ENCODE data around the gene TRMO. TPM values are rescaled to one million over a fixed set of nuclear protein-coding genes. Genes with fewer than 3 reads are reported as not detected.

Gene TRMO
- total RNA-seq, 1 donor from 2014 or later: 6.0 TPM

DNA sequence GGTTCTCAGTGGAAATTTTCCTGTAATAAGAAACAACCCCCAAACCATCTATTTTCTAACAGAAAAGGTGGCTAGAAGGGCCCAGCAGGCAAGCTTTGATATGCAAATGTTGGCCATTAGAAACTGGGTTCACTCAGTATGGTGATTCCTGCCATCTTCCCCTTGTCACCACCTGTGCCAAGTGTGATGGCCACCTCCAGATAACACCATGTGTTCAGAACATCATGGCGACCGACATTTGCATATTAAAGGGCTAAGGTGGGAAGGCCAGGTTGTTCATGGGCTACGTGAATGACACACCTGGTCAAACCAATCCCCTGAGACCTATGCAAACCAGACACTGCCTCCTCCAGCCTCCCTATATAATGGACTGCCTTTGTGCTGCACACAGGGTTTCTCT lies 48.9 kb downstream of the TRMO start:
- no peak for DNase-seq
- intact Hi-C loops (cut with micrococcal nuclease): no loop called here
- ATAC-seq: no peak

DNA sequence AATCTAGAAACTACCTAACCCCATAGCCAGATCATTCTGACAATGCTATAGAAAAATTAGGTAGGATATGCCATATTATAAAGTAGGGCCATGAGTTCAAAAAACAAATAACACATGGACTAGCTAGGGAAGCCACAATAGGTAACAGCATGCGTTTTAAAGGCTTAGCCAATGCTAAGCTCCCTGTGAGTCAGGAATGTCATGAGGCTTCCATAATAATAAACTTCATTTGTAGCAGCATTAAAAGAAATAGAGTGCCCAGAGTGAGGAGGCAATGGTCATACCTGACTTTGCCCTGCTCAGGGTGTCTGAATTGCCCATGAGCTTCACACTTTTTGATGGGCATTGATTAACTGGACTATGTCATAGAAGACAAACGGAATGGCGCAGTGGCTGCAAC lies 53.4 kb downstream of the TRMO start:
- ATAC-seq: no peak
- no peak for DNase-seq
- intact Hi-C loops (cut with micrococcal nuclease): no loop called here

- no peak for DNase-seq
- intact Hi-C loops (cut with micrococcal nuclease): no loop called here
Observed at GRCh38 chr9:97866848-97867247, 55.5 kb downstream of the TRMO start.

DNA sequence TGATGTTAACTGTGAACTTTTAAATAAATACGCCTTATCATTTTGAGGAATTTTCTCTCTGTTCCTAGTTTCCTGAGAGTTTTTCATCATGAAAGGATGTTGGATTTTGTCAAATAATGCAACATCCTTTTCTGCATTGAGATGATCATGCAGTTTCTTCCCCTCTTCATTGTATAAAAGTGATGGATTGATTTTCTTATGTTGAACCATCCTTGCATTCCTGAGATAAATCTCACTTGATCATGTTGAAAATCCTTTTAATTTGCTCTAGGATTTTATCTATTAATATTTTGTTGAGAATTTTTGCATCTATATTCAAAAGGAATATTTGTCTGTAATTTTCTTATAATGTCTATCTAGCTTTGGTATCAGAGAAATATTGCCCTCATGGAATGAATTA lies 56.0 kb downstream of the TRMO start:
- DNase-seq (no peak), ATAC-seq (no peak)
- intact Hi-C loops (cut with micrococcal nuclease): no loop called here

More at GRCh38 chr9:97866848-97867247, 55.5 kb downstream of the TRMO start:
- ATAC-seq: no peak

DNA sequence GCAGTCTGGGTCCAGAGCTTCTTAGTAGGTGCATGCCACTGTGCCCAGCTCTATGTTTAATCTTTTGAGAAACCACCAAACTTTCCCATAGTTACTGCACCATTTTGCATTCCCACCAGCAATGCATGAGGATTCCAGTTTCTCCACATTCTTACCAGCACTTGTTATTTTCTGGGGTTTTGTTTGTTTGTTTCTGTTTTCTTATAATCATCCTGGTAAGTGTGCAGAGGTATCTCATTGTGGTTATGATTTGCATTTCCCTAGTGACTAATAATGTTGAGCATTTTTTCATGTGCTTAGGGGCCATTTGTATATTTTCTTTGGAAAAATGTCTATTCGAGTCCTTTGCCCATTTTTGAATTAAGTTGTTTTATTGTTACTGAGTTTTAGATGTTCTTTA lies 57.9 kb downstream of the TRMO start:
- ATAC-seq (no peak), DNase-seq (no peak)
- intact Hi-C loops (cut with micrococcal nuclease): no loop called here

GRCh38 chr9:97863314-97863713 lies 59.0 kb downstream of the TRMO start:
- intact Hi-C loops (cut with micrococcal nuclease): no loop called here
- DNase-seq: no peak
- no peak for ATAC-seq

DNA sequence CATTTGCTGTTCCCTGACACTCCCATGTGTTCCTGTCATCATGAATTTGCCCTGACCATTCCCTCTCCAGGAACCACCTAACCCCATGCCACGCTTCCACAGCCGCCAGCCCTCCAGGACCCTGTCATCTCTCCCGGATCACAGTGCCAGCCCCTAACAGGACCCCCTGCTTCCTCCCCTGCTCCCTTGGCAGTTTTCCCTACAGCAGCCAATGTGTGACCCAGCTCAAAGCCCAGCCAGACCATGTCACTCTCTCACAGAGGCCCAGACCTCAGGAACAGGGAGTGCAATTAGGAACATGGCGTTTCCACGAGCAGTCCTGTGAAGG lies 61.2 kb downstream of the TRMO start:
- intact Hi-C loops (cut with micrococcal nuclease): no loop called here
- ATAC-seq: no peak

DNA sequence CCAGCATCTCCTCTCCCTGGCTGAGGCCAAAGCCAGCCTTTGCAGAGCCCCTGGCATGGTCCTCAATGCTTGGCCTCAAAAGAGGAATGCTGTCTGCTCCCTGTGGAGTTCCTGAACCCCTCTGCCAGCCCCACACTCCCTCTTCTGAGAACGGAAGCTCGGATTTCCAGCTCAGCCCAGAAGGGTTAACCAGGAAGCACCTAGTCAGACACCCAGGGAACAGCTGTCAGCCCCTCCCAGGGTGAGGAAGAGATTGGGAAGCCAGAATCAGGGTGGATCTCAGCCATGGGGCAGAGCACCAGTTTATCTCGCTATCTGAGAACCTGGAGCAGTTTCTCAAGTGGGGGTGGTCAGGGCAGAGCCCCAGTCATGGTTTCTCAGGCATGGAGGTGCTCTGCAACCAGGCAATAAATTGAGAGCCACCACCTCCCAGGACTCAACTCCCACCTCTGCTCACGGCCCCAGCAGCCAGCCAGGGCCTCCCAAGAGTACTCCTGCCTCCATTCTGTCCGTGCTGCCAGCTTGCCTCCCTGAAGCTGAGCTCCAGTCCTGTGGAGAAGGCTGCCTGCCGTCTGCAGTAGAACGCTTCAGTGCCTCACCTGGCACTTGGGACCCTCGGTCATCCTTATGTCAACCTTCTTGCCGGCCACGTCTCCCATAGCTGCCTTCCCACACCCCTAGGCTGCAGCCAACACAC lies 61.7 kb downstream of the TRMO start:
- DNase-seq (no peak), ATAC-seq (no peak)
- intact Hi-C loops (cut with micrococcal nuclease): no loop called here

More for the DNA sequence above, 61.2 kb downstream of the TRMO start:
- no peak for DNase-seq

- no peak for ATAC-seq
- intact Hi-C loops (cut with micrococcal nuclease): no loop called here
Observed at GRCh38 chr9:97859346-97859745, 63.0 kb downstream of the TRMO start.

DNA sequence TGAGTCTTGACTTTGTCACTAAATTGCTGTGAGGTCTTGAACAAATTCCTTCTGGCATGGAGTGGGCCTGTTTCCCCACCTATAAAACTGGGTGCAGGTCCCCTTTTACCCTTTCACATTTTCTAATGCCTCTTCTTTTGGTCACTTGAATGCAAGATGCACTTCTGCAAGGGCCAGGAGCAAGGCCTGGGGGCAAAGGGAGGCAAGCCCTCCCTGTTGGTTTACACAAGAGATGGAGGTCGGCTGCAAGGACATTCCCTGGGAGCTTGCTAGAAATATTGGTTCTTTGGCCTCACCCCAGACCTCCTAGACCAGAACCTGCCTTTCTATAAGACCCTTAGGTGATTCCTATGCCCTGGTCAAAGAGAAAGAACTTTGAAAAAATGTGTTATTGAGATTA lies 63.5 kb downstream of the TRMO start:
- intact Hi-C loops (cut with micrococcal nuclease): no loop called here
- DNase-seq (no peak), ATAC-seq (no peak)

More at GRCh38 chr9:97859346-97859745, 63.0 kb downstream of the TRMO start:
- no peak for DNase-seq

DNA sequence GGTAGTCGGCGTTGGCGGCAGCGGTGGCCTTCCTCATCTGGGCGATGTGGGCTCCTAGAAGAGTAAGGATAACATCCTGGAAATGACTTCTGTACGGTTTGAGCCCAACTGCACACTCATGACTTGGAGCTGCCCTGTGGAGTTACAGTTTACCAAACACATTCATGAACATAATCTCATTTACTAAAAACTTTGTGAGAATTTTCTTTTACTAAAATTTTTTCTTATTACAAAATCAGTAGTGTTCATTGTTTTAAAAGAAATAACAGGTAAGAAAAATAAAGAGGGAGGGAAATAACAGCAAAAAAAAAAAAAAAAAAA lies 63.9 kb downstream of the TRMO start:
- DNase-seq (no peak), ATAC-seq (no peak)
- intact Hi-C loops (cut with micrococcal nuclease): no loop called here

DNA sequence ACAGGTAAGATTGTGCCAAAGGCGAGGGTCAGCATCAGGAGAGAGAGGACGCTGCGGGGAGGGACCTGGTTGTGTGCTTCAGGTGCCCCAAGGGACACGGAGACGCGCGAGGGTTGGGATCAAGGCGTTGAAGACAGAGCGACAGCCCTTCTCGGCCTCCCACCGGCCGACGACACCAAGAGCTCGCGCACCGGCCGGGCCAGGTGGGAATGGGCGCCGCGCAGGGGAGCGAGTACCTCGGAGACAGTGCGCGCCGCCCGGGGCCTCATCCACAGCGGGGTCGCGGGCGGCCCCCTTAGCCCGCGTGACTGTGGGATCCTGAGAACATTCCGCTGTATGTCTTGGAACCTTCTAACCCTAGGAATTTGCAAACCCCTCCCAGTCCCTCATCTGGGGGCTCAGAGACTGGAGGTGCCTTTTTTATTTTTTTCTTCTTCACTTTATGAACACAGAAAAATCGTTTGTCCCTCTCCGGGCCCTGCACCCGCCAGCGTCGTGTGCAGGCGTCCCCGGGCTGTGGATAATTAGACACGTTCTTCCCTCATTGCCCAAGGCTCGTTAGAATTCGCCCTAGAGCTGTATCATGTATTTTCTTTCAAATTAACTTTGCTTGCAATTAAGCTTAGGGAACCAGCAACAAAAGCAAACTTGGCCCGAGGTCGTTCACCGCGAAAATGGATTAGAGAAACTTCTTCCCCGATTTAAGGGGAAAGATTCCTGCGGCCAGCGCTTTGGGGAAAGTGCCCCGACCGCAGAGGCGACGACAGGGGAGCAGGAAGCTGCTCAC lies 64.5 kb downstream of the TRMO start:
- intact Hi-C loops (cut with micrococcal nuclease): no loop called here
- no peak for DNase-seq
- no peak for ATAC-seq

DNA sequence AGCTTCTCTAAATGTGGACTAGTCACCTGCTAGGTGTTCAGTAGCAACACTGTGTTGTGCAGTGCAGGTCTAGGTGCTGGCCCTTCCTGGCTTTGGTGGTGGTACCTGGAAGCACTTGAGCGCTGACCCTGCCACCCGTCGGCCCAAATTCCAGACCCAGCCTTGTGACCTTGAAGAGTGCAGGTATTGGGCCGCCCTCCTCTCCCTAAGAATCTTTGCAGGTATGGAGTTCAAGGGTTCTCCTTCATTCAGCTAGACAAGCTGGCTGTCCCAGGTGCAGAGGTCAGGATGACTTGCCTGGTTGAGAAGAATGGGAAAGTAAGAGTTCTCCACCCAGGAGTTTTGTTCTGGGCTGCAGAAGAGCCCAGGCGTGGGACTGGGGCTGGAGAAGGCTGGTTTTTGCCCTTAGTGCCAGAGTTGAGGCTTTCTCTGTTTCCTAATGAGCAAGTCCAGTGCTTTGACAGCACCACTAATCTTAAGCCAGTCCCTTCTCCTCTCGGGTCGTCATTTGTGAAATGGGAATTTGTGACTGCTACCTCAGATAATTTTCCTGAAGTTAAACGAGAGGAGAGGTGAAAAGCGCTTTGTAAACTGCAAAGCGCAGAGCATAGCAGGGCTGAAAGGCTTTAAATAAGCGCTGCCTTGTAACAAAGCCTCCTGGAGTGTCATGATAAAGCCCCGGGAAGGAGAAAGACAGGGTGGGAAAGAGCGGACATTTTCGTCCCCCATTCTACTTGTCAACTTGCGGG lies 65.3 kb downstream of the TRMO start:
- DNase-seq (no peak), ATAC-seq (no peak)
- intact Hi-C loops (cut with micrococcal nuclease): no loop called here

- DNase-seq (no peak), ATAC-seq (no peak)
- intact Hi-C loops (cut with micrococcal nuclease): no loop called here
Observed at GRCh38 chr9:97855899-97856298, 66.4 kb downstream of the TRMO start.

DNA sequence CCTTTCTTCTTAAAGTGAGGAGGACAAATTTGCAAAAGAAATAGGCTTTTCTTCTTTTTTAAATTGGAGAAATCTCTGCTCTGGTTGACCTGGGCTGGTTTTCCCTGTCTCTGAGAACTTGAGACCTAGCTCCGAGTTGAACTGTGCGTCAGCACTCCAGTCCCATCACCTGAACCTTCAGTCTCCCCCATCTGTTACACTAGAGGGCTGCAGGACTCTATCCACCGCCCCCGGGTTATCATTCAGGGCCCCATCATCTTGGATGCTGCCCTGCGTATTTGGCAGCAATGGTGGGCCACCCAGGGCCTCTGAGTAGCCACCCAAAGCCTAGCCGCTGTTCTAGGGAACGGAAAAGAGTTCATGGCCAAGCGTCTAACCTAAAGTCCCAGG lies 66.8 kb downstream of the TRMO start:
- DNase-seq: no peak
- ATAC-seq: no peak
- intact Hi-C loops (cut with micrococcal nuclease): no loop called here

DNA sequence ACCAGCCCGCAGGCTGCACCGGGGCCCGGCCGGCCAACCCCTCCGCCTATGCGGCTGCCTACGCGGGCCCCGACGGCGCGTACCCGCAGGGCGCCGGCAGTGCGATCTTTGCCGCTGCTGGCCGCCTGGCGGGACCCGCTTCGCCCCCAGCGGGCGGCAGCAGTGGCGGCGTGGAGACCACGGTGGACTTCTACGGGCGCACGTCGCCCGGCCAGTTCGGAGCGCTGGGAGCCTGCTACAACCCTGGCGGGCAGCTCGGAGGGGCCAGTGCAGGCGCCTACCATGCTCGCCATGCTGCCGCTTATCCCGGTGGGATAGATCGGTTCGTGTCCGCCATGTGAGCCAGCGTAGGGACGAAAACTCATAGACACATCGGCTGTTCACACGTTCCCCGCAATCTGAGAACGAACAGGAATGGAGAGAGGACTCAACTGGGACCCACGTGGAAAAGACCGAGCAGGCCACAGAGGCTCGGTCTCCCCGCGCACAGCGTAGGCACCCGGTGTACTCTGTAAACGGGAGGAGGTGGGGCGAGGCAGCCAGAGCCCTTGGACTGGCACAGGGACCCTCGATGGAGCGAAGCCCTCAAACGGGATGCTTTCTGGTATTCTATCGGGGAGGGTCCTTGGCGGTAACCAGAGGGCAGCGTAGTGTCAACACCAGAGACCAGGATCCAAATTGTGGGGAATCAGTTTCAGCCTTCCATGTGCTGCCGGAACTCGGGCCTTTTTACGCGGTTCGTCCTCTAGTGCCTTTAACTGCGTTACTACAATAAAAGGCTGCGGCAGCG lies 67.4 kb downstream of the TRMO start:
- DNase-seq (no peak), ATAC-seq (no peak)
- intact Hi-C loops (cut with micrococcal nuclease): no loop called here
